Stimulated activated CD8-positive, alpha-beta memory T cell treated with anti-CD3 and anti-CD28 coated beads, Interleukin-4, amount 100 ng/mL, for 24 hours (primary cell): ENCODE results near the gene MZB1.
"Not testable (repeated sequence)": the region's sequence is repeated elsewhere in the genome, so short reads cannot be mapped to it uniquely, and the experiment has no call there.

Source experiments
- DNase-seq: peaks from one replicate; pipeline ENCODE4 v3.0.0-alpha.2; 2020; ENCODE audit warnings: low read depth

The MZB1 gene

DNA sequence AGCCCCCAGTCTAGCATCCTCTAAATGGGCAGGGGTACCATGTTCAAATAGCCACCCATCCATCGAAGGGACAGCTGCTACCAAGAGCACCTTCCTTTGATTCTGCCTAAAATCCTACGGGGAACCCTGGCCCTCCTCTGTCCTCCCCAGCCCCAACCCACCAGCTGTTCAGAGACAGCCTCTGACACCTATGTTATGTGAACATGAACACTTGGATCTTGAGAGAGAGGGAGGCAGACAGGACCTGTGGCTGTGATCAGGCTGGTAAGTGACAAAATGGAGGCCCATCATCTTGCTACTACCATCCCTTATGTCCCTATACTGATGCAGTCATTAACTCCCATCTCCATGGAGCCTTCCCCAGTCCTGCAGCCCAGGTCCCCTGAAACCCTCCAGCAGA lies 14.8 kb downstream of the MZB1 start:
- no peak for DNase-seq

DNA sequence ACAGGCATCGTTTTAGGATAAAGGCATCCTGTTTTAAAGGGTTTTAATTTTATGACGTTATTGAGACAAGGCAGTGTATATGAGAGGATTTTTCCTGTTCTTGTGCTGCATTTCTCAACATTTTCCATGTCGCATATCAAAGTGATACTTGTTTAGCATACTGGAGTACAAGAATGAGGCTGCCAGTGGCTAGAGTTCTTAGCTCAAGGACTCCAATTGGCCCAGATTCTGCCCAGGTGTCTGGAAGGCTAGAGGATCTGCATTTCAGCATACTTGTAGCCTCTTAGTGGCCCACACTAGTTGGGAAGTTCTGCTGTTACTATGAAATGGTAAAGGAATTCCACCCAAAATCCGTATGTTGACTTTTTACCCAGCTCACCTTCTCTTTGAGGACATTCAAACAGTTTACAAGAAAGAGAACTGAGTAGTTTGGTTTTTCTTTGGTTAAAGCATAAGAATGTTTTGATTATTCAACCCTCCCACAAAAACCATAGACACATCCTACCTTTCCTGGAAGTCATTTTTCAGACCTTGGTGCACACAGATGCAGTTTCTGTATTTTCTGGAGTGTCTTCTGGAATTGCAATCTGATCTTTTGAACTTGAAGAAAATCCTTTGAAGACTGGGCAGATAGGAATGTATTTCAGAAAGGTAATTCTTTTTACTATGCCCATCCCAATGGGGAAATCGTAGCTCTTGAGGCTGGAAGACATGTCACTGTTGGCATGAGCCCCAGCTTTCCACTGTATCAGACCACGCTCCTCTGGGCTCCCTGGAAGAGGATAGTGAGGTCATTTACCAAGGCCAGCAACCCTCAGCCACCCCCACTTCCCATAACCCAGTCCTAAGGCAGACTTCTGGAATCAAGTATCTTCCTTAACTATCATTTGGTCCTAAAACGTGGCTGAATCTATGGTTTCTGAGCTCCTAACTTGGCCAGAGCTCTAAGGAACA lies 18.0 kb downstream of the MZB1 start:
- no peak for DNase-seq

DNA sequence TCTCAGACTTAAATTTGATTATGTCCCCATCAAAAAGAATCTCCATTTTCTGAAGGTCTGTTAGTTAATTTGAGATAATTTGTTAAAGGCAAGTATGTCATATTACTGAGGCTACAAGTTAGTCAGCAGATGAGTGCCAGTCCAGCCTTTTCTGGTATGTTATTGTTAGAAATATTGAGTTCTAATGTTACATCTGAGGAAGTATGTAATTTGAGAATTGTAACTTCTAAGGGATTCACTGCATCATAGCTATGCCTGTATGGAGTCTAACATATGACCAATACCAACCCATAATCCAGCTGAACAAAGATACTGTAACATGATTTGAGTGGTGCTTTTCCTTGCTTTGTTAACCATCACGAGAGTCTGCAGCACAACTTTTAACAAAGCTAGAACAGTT lies 20.5 kb downstream of the MZB1 start:
- no peak for DNase-seq

DNA sequence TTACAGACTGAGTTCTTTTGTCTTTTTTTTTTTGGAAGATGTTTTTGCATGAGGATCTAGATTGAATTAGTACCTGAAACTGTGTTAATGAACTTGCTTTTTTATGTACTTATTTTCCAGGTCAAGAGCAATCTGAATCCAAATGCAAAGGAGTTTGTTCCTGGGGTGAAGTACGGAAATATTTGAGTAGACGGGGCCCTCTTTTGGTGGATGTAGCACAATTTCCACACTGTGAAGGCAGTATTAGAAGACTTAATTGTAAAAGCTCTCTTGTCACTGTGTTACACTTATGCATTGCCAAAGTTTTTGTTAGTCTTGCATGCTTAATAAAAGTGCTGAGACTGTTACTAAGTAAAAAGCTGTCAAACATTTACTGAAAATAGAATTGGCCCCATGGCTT lies 21.1 kb downstream of the MZB1 start:
- DNase-seq = no peak

GRCh38 chr5:139364466-139364865 lies 25.2 kb downstream of the MZB1 start:
- DNase-seq = no peak

DNA sequence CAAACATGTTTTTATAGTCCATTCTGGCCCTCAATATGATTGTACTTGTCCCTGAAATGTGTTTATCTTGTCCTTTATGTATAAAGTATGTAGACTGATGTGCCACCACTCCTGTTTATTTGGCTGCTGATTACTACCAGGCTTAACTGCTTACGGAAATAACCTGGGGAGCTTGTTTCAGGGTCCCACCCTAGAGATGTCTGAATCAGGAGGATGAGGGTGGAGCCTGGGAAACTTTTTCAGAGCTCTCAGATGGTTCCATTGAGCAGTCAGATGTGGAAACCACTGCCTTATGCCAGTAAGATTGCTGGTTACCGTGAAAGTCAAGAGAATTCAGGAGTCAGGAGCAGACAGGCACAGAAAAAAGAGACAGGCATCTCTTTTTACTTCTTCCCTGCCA lies 25.8 kb downstream of the MZB1 start:
- no peak for DNase-seq

GRCh38 chr5:139361835-139362429 lies 27.8 kb downstream of the MZB1 start:
- DNase-seq = no peak

GRCh38 chr5:139360384-139360783 lies 29.3 kb downstream of the MZB1 start:
- DNase-seq = no peak

DNA sequence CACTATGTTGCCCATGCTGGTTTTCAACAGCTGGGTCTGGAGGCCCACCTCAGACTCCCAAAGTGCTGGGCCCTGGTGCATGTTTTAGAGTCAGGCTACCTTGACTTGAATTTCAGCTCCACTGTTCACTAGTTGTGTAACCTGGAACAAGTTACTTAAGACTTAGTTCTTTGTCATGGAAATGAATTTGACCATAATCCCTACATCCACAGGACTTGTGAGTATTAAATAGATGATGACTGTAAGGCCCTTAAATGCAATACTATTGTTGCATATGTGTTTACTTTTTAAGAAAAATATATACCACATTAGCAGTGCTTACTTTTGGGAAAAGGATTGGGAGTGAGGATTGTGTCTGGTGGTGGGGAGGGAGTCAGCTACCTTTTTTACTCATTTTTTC lies 31.6 kb downstream of the MZB1 start:
- no peak for DNase-seq

GRCh38 chr5:139355900-139356299 lies 33.8 kb downstream of the MZB1 start:
- DNase-seq = not testable (repeated sequence)

DNA sequence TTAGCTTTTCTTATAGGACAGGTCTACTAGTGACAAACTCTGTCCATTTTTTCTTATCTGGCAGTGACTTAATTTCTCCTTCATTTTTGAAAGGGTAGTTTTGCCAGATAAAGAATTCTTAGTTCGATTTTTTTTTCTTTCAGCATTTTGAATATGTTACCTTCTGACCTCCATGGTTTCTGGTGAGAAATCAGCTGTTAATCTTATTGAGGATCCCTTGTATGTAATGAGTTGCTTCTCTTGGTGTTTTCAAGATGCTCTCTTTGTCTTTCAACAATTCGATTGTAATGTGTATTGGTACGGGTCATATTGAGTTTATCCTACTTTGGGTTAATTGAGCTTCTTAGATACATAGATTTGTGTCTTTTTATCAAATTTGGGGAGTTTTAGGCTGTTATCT lies 35.5 kb downstream of the MZB1 start:
- no peak for DNase-seq

DNA sequence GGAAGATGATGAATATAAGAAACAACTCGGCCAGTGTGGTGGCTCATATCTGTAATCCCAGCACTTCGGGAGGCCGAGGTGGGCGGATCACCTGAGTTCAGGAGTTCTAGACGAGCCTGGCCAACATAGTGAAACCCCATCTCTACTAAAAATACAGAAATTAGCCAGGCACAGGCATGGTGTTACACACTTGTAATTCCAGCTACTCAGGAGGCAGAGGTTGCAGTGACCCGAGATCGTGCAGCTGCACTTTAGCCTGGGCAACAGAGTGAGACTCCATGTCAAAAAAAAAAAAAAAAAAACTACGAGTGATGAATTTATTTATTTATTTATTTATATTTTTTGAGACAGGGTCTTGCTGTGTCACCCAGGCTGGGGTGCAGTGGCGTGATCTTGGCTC lies 41.9 kb downstream of the MZB1 start:
- not testable (repeated sequence) for DNase-seq

DNA sequence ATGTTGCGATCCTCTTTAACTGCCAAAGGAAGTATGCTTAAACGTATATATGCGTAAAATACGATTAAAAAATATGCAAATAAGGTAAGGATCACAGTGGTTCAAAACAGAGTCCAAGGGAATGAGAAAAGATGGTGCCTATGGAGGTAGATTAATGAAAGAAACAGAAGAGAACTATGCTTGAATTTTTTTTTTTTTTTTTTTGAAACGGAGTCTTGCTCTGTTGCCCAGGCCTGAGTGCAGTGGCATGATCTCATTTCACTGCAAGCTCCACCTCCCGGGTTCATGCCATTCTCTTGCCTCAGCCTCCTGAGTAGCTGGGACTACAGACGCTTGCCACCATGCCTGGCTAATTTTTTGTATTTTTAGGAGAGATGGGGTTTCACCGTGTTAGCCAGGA lies 44.3 kb downstream of the MZB1 start:
- not testable (repeated sequence) for DNase-seq

DNA sequence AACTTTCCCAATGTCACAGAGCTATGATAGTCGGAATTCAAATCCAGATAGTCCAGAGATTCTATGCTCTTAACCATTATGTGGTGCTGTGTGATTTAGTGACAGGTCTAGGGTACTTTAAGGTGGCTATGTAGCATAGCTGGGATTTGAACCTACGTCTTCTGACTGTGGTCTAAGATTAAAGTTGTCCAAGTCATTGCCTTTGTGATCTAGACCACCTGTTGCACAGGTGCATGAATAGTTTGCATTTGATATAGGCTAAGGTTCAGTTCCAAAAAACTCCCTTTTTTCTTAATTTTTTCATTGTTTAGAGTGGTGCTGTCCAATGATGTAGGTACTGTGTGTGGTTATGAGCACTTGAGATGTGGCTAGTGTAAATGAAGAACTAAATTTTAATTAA lies 45.5 kb downstream of the MZB1 start:
- no peak for DNase-seq

GRCh38 chr5:139343476-139343875 lies 46.2 kb downstream of the MZB1 start:
- DNase-seq = no peak

- DNase-seq = peak; percentile 72
Measured at GRCh38 chr5:139342423-139342723, 47.3 kb downstream of the MZB1 start.

DNA sequence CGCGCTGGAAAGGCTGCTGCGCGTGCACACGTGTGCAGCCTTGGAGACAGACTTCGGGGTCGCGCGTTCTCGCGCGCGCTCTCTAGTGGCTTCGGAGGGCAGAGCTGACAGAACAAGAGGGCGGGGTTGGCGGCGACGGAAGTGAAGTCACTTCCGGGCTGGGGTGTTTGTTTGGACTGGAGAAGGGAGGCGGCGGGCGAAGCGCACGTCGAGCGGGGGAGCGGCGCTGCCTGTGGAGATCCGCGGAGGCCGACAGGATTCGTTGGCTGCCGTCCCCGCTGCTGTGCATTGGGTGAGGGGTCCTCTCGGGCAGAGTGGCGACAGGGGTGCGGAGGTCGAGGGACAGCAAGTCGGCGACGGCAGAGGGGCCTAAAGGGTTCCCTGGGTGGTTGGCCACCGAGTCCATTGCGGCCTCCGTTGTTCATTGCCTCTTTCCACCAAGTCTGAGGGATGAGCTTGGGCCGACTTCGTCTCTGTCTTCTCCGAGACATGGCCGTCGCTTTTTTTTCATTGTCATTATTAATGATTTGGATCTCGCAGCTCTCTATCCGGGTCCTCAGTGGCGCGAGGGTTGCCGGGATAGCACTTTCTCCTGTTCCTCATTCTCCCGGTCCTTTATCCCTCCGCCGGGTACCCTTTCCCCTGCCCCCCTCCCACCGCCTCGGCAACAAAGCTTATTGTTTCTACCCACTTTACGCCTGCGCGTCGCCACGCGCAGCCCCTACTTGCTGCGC lies 47.9 kb downstream of the MZB1 start, which contains the start of gene PAIP2:
TSS of gene PAIP2 (plus strand) at position 166 of the 734 bp plus-strand sequence. CDS start 21,931 bp downstream, outside the sequence.
- DNase-seq = peak; percentile 96

GRCh38 chr5:139341187-139341688 lies 48.5 kb downstream of the MZB1 start:
- DNase-seq = no peak

GRCh38 chr5:139340051-139340450 lies 49.7 kb downstream of the MZB1 start:
- DNase-seq = no peak
